HG03342 (cell line): Measurements from ENCODE around the gene MGA.

ENCODE experiments used
- ATAC-seq: cut with Tn5 transposase; IDR thresholded peaks from one replicate; pipeline ENCODE4 v1.9.1; 2021; ENCODE audit warnings: mild to moderate bottlenecking, moderate library complexity; ENCODE audit not compliant: unreplicated experiment

MGA gene

GRCh38 chr15:41660235-41661077, at the start of gene MGA:
TSS of gene MGA (plus strand) at chr15:41660405.
- ATAC-seq = peak; percentile 66

- ATAC-seq = no peak
Measured at GRCh38 chr15:41620536-41621199, 39.5 kb upstream of the MGA start.

GRCh38 chr15:41621200-41622193, 38.7 kb upstream of the MGA start:
- peak; percentile 46 for ATAC-seq

GRCh38 chr15:41622901-41623300, 37.3 kb upstream of the MGA start:
- ATAC-seq = no peak

- no peak for ATAC-seq
Measured at GRCh38 chr15:41627203-41627602, 33.0 kb upstream of the MGA start.

GRCh38 chr15:41629463-41629862, 30.7 kb upstream of the MGA start:
- no peak for ATAC-seq

GRCh38 chr15:41629883-41630282, 30.3 kb upstream of the MGA start:
- no peak for ATAC-seq

- ATAC-seq = no peak
Measured at GRCh38 chr15:41630616-41631217, 29.5 kb upstream of the MGA start.

GRCh38 chr15:41631880-41632470, 28.2 kb upstream of the MGA start:
- ATAC-seq = no peak

- ATAC-seq = no peak
Measured at GRCh38 chr15:41633609-41634008, 26.6 kb upstream of the MGA start.

- no peak for ATAC-seq
Measured at GRCh38 chr15:41634072-41634626, 26.1 kb upstream of the MGA start.

GRCh38 chr15:41637086-41637485, 23.1 kb upstream of the MGA start:
- no peak for ATAC-seq

- ATAC-seq = no peak
Measured at GRCh38 chr15:41640985-41641384, 19.2 kb upstream of the MGA start.

GRCh38 chr15:41647262-41647661, 12.9 kb upstream of the MGA start:
- ATAC-seq = no peak

GRCh38 chr15:41648097-41648496, 12.1 kb upstream of the MGA start:
- no peak for ATAC-seq

GRCh38 chr15:41648770-41649169, 11.4 kb upstream of the MGA start:
- no peak for ATAC-seq

- no peak for ATAC-seq
Measured at GRCh38 chr15:41650806-41651205, 9.4 kb upstream of the MGA start.

- no peak for ATAC-seq
Measured at GRCh38 chr15:41651373-41651772, 8.8 kb upstream of the MGA start.

- ATAC-seq = no peak
Measured at GRCh38 chr15:41653760-41654159, 6.4 kb upstream of the MGA start.

- no peak for ATAC-seq
Measured at GRCh38 chr15:41655716-41656115, 4.5 kb upstream of the MGA start.
